Spleen (tissue), 7 donors: ENCODE measurements around the gene ITPR2.

Experiments used
- CTCF ChIP-seq, 11 experiments: fragments of 200-600 bp in 7 of 11; fragments of 450-650 bp in 4 of 11; sonication (generic) in 4 of 11; IDR thresholded peaks in 8 of 11; conservative IDR thresholded peaks in 3 of 11; 1 replicate in 7 of 11; 2 replicates in 4 of 11; pipeline versions ENCODE4 v1.4.0 to v1.8.0; 2016 to 2021; ENCODE audit warnings: antibody characterized with exemption in 11 of 11, inconsistent platforms in 4 of 11, mild to moderate bottlenecking in 1 of 11
- POLR2A ChIP-seq, 3 donors: fragments of 450-650 bp; IDR thresholded peaks; one replicate each; pipeline ENCODE4 v1.5.1; 2017; ENCODE audit warnings: antibody characterized with exemption in 3 of 3, mild to moderate bottlenecking in 1 of 3
- POLR2AphosphoS5 ChIP-seq, 3 donors: sonication (generic); formaldehyde crosslinking; IDR thresholded peaks; one replicate each; pipeline ENCODE4 v1.5.1; 2017; ENCODE audit warnings: antibody characterized with exemption in 3 of 3
- donor health status: DM: no; HTN: no; CAD: no; lungs with moderate emphysema.
- donor health status: DM: no; HTN: no; CAD: no.
- donor health status: DM: no; HTN: no; CAD: no.

DNA sequence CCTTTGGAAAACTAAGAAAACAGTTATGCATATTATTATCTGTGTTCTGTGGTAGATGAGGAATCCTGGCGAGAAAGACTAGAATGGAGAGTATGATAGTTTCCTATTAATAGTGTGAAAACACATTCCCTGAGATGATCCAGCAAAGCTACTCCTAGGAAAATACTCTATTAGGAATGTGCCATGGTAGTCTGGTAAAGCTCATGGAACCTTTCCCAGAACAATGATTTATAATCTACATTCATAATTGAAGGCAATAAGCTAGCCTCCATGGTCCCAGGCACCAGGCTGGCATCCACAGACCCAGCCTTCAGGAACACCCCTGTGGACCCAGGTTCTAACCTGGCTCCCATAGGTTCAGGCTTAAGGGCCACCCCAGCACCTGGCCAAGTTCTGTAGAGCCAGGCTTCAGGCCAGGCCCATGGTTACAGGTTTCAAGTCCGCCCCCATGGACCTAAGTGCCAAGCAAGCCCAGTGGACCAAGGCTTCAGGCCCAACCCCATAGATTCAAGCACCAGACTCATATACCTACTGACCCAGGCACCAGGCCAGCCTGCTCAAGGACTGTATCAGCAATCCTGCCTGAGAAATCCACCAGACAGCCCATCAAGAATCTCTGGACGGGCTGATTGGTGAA is 72.2 kb downstream of the ITPR2 start:
- TF ChIP-seq CTCF (IDR thresholded peaks at IDR 0.05 in 8 of 11, conservative IDR thresholded peaks at IDR 0.05 in 3 of 11) (no peak), POLR2A (IDR thresholded peaks at IDR 0.05) (no peak), POLR2AphosphoS5 (IDR thresholded peaks at IDR 0.05) (no peak)
